Mucosa of stomach (tissue), 1 donor: ENCODE data around the gene PDZD7.
"Not testable (repeated sequence)": the region's sequence is repeated elsewhere in the genome, so short reads cannot be mapped to it uniquely, and the experiment has no call there.

ENCODE experiments used
- H3K27me3 ChIP-seq: one replicate; pipeline ENCODE4 v1.7.0; 2013; ENCODE audit warnings: mild to moderate bottlenecking, low read length; ENCODE audit not compliant: control insufficient read depth, insufficient read depth
- H3K36me3 ChIP-seq: one replicate; pipeline ENCODE4 v1.7.0; 2013; ENCODE audit warnings: low read length; ENCODE audit not compliant: control insufficient read depth, insufficient read depth
- H3K4me1 ChIP-seq: one replicate; pipeline ENCODE4 v1.7.0; 2013; ENCODE audit warnings: mild to moderate bottlenecking, low read length; ENCODE audit not compliant: control insufficient read depth, insufficient read depth
- H3K4me3 ChIP-seq: one replicate; pipeline ENCODE4 v1.7.0; 2013; ENCODE audit warnings: low read length
- H3K9ac ChIP-seq: one replicate; pipeline ENCODE4 v1.7.0; 2013; ENCODE audit warnings: mild to moderate bottlenecking, low read length, moderate library complexity
- H3K9me3 ChIP-seq: one replicate; pipeline ENCODE4 v1.7.0; 2013; ENCODE audit warnings: mild to moderate bottlenecking, low read length, moderate library complexity; ENCODE audit not compliant: control insufficient read depth
- donor health status: Pancreatic carcinoma.

PDZD7 gene

GRCh38 chr10:101043363-101043707 lies 12.4 kb upstream of the PDZD7 start:
- peaks cover 27% of the 10 kb centered on the region for H3K4me1 ChIP-seq
- peaks cover 20% of the 10 kb centered on the region for H3K27me3 ChIP-seq
- H3K36me3 ChIP-seq, result no peaks in the 10 kb centered on the region
- H3K9me3 ChIP-seq, result no peaks in the 10 kb centered on the region
- H3K4me3 ChIP-seq, result peak overlapping the region; percentile 61
- peak overlapping the region; percentile 85 for H3K9ac ChIP-seq

- Histone ChIP-seq H3K4me1 (peaks cover 24% of the 10 kb centered on the region), H3K9ac (peak overlapping the region; percentile 85), H3K9me3 (no peaks in the 10 kb centered on the region), H3K36me3 (no peaks in the 10 kb centered on the region), H3K4me3 (peak overlapping the region; percentile 61), H3K27me3 (peaks cover 14% of the 10 kb centered on the region)
These were observed 11.9 kb upstream of the PDZD7 start for GRCh38 chr10:101042667-101043362.

GRCh38 chr10:101042118-101042517 lies 11.2 kb upstream of the PDZD7 start:
- H3K27me3 ChIP-seq, result peaks cover 7% of the 10 kb centered on the region
- no peaks in the 10 kb centered on the region for H3K9me3 ChIP-seq
- peak overlapping the region; percentile 85 for H3K9ac ChIP-seq
- H3K4me3 ChIP-seq, result peak overlapping the region; percentile 61
- peaks cover 4% of the 10 kb centered on the region for H3K36me3 ChIP-seq
- peaks cover 24% of the 10 kb centered on the region for H3K4me1 ChIP-seq

GRCh38 chr10:101041252-101041761 lies 10.4 kb upstream of the PDZD7 start:
- H3K4me3 ChIP-seq, result no peak overlapping the region
- H3K9ac ChIP-seq, result no peak overlapping the region
- H3K4me1 ChIP-seq, result peaks cover 24% of the 10 kb centered on the region
- no peaks in the 10 kb centered on the region for H3K9me3 ChIP-seq
- peaks cover 4% of the 10 kb centered on the region for H3K36me3 ChIP-seq
- no peaks in the 10 kb centered on the region for H3K27me3 ChIP-seq

GRCh38 chr10:101040851-101041250 lies 9.9 kb upstream of the PDZD7 start:
- peaks cover 24% of the 10 kb centered on the region for H3K4me1 ChIP-seq
- no peak overlapping the region for H3K9ac ChIP-seq
- H3K27me3 ChIP-seq, result no peaks in the 10 kb centered on the region
- H3K4me3 ChIP-seq, result no peak overlapping the region
- no peaks in the 10 kb centered on the region for H3K9me3 ChIP-seq
- peaks cover 4% of the 10 kb centered on the region for H3K36me3 ChIP-seq

DNA sequence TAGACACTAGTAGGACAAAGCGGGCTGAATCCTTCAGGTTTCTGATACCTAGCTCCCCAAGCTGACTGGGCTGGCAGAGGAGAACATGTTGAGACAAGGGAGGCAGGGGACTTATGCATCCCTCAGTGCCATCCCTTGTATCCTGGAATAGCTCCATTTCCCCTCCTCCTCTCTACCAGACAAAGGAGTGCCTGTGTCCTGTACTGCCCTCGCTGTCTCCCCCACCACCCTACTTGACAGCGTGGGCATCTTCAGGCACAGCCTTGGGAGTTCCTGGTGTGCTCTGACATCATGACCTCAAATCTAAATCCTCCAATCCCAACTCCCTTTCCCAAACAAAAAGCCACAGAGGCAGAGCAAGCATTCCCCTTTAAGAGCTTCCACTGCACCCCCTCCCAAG lies 9.1 kb upstream of the PDZD7 start:
- H3K4me1 ChIP-seq, result peaks cover 24% of the 10 kb centered on the region
- no peak overlapping the region for H3K4me3 ChIP-seq
- H3K9me3 ChIP-seq, result no peaks in the 10 kb centered on the region
- no peaks in the 10 kb centered on the region for H3K27me3 ChIP-seq
- H3K36me3 ChIP-seq, result peaks cover 4% of the 10 kb centered on the region
- no peak overlapping the region for H3K9ac ChIP-seq

DNA sequence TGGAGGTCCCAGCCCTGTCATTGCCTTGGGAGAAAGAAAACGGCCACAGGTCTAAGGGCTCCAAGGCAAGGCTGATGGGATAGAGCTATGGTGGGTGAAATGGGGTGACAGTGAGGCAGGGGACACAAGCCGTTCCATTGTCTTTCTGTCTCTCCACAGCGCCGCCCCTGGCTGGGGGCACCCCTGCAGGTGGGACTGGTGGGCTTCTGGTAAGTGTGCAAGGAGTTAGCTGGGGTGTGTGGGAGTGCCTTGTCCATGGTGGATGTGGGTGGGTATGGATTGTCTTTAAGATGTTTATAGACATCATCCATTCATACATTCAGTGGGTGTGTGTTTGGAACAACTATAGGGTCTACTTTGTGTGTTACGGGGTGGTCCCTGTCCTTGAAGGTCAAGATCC lies 7.6 kb upstream of the PDZD7 start:
- Histone ChIP-seq H3K9me3 (no peaks in the 10 kb centered on the region), H3K4me3 (no peak overlapping the region), H3K9ac (no peak overlapping the region), H3K4me1 (peaks cover 23% of the 10 kb centered on the region), H3K36me3 (peaks cover 4% of the 10 kb centered on the region), H3K27me3 (no peaks in the 10 kb centered on the region)

DNA sequence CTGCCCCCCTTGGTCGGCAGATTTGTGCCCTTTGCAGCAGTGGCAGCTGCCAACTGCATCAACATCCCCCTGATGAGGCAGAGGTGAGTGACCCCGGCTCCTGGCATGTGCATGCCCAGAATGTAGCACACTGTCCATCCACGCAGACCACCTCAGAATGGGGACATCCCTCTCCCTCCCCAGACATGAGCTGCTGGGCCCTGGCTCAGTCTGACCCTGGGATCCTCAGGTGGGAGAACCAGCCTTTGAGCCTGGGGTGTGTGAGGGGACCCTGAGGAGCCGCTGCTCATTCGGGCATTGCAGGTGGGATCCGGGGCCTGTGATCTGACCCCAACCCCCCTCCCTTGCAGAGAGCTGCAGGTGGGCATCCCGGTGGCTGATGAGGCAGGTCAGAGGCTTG lies 5.8 kb upstream of the PDZD7 start:
- Histone ChIP-seq H3K27me3 (no peaks in the 10 kb centered on the region), H3K4me1 (peaks cover 22% of the 10 kb centered on the region), H3K36me3 (peaks cover 4% of the 10 kb centered on the region), H3K9me3 (no peaks in the 10 kb centered on the region), H3K4me3 (no peak overlapping the region), H3K9ac (no peak overlapping the region)

DNA sequence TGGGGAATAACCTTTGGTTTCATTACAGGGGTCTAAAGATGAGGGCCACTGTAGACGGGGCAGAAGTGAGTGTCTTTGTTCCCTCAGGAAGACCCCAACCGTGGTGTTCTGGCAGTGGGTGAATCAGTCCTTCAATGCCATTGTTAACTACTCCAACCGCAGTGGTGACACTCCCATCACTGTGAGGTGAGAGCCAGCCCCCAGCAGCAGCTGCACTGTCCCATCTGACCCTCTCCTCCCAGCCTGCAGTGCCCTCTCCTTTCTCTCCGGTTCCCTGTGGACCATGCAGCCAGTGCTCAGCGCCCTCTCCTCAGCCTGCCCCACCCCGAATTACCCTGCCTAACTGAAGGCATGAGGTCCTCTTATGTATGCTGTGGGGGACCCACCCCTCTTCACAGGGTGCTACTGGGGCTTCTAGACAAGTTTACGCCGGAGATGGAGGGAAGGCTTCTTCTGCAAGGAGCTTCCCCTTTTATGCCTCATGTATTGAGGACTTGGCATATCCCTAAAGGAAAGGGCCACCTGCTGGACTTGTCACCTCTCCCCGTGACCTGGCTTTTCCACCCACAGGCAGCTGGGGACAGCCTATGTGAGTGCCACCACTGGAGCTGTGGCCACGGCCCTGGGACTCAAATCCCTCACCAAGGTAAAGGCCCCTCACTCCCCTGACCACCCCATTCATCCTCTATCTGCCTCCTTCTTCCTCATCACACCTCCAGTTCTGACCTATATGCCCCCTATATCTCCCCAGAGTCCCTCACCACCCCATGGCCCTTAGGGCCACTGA lies 5.2 kb upstream of the PDZD7 start:
- Histone ChIP-seq H3K9me3 (no peaks in the 10 kb centered on the region), H3K36me3 (peaks cover 4% of the 10 kb centered on the region), H3K9ac (no peak overlapping the region), H3K4me3 (no peak overlapping the region), H3K4me1 (peaks cover 20% of the 10 kb centered on the region), H3K27me3 (no peaks in the 10 kb centered on the region)

- Histone ChIP-seq H3K9me3 (no peaks in the 10 kb centered on the region), H3K9ac (no peak overlapping the region), H3K4me3 (no peak overlapping the region), H3K4me1 (peaks cover 23% of the 10 kb centered on the region), H3K27me3 (peaks cover 2% of the 10 kb centered on the region), H3K36me3 (peaks cover 4% of the 10 kb centered on the region)
These were observed 4.4 kb upstream of the PDZD7 start for GRCh38 chr10:101035314-101035713.

DNA sequence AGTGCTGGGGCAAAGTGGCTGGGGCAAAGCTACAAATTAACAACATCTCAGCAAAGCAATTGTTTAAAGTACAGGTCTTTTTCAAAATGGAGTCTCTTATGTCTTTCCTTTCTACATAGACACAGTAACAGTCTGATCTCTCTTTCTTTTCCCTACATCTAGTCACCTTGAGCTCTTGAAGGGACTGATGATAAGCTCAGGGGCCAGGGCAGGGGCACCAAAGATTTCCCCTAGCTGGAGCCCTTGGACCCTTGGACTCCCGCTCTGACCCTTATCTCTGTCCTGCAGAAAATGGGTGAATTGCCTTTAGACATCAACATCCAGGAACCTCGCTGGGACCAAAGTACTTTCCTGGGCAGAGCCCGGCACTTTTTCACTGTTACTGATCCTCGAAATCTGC lies 3.5 kb upstream of the PDZD7 start:
- H3K9ac ChIP-seq, H3K4me3 ChIP-seq, H3K27me3 ChIP-seq, H3K9me3 ChIP-seq, H3K36me3 ChIP-seq: not testable (repeated sequence)
- H3K4me1 ChIP-seq, result peaks cover 23% of the 10 kb centered on the region

- no peaks in the 10 kb centered on the region for H3K9me3 ChIP-seq
- no peak overlapping the region for H3K4me3 ChIP-seq
- H3K36me3 ChIP-seq, result peaks cover 4% of the 10 kb centered on the region
- H3K9ac ChIP-seq, result no peak overlapping the region
- H3K4me1 ChIP-seq, result peaks cover 23% of the 10 kb centered on the region
- peaks cover 17% of the 10 kb centered on the region for H3K27me3 ChIP-seq
These were observed 2.3 kb upstream of the PDZD7 start for GRCh38 chr10:101033276-101033675.
